Rectal smooth muscle tissue (tissue), 1 donor: ENCODE data around the gene PGP.

Experiments
- H3K27ac ChIP-seq: one replicate; pipeline ENCODE4 v1.7.0; 2013; ENCODE audit warnings: low read depth, low read length, inconsistent platforms
- H3K27me3 ChIP-seq: one replicate; pipeline ENCODE4 v1.7.0; 2013; ENCODE audit warnings: low read length; ENCODE audit not compliant: control insufficient read depth, insufficient read depth
- H3K36me3 ChIP-seq: one replicate; pipeline ENCODE4 v1.7.0; 2013; ENCODE audit warnings: low read length; ENCODE audit not compliant: control insufficient read depth, insufficient read depth
- H3K4me1 ChIP-seq: one replicate; pipeline ENCODE4 v1.7.0; 2013; ENCODE audit warnings: low read length; ENCODE audit not compliant: control insufficient read depth, insufficient read depth
- H3K4me3 ChIP-seq: one replicate; pipeline ENCODE4 v1.7.0; 2013; ENCODE audit warnings: low read length
- H3K9ac ChIP-seq: one replicate; pipeline ENCODE4 v1.7.0; 2013; ENCODE audit warnings: low read length

PGP gene

DNA sequence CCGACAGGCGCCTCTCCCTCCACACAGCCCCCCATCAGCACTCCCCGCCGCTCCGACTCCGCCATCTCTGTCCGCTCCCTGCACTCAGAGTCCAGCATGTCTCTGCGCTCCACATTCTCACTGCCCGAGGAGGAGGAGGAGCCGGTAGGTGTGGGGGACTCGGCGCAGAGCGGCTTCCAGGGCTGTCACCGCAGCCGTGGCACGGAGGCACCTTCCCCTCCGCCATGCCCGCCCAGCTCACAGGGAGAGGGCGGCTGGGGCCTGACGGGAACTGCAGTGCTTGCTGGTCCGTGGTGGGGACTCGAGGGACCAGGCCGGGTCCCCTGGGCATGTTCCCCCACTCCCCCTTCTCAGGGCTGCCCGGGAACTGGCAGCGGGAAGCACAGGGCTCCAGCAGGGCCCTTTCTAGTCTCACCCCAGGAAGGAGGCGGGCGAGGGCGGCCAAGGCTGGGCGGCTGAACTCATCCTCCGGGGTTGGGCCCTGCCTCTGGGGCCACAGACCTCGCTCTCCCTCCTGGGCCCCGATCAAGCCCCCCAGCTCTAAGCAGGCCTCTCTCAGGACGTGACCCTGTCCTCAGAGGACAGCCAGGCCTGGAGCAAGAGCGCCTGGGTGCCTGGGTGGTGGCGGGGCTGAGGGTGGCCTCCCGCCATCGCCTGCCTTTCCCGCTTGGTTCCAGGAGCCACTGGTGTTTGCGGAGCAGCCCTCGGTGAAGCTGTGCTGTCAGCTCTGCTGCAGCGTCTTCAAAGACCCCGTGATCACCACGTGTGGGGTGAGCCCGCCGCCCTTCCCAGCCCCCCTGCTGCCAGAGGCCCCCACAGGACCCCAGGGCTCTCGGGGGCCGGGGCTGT is 43.8 kb downstream of the PGP start:
- H3K27ac ChIP-seq: no peak overlapping the region
- H3K36me3 ChIP-seq: peaks cover 29% of the 10 kb centered on the region
- H3K9ac ChIP-seq: no peak overlapping the region
- H3K4me3 ChIP-seq: no peak overlapping the region
- H3K27me3 ChIP-seq: no peaks in the 10 kb centered on the region
- H3K4me1 ChIP-seq: no peaks in the 10 kb centered on the region

DNA sequence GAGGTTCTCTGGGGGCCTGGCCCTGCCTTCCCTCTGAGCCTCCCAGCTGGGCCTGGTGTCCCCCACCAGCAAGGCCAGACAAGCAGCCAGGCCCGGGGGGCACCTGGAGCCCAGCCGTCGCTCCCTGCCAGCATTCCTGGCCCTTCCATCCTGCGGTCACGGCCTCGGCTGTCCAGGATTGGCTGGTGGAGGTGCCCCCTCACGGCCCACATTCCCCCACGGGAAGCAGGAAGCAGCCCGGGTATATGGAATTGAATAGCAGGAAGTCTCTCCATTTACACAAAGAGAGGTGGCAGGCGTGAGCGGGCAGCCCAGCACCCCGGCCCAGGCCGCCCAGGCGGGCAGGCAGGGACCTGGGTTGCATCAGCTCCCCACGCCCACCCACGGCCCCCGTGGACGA is 44.6 kb downstream of the PGP start:
- H3K27ac ChIP-seq: no peak overlapping the region

DNA sequence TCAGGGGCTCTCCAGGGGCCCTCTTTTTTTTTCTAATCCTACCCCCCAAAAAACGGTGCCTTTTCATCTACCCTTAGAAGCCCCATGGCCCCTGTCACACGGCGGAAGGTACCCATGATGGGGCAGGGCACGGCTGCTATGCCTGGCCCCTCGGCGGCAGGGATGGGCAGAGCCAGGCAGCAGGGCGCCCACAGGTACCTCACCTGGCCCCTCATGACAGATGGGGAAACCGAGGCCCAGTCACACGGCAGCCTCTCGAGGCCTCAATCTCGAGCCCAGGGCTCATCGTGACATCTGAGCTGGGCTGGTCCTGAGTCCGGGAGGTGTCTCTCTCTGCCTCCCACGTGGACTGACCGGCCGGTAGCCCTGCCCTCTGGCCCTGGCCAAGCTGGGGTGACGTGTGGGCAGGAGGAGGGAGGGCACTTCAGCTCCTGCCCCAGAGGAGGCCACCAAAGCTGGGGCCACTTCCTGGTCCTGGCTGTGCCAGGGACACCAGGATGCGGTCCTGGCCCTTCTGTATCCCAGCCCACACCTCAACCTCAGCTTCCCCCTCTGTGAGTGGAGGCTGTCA is 47.5 kb downstream of the PGP start:
- no peaks in the 10 kb centered on the region for H3K4me1 ChIP-seq
- H3K4me3 ChIP-seq: no peak overlapping the region
- H3K27me3 ChIP-seq: no peaks in the 10 kb centered on the region
- H3K27ac ChIP-seq: no peak overlapping the region
- H3K36me3 ChIP-seq: peaks cover 5% of the 10 kb centered on the region
- H3K9ac ChIP-seq: no peak overlapping the region

More for the DNA sequence above, 44.6 kb downstream of the PGP start:
- peaks cover 23% of the 10 kb centered on the region for H3K36me3 ChIP-seq
- H3K9ac ChIP-seq: no peak overlapping the region
- H3K4me1 ChIP-seq: no peaks in the 10 kb centered on the region
- H3K4me3 ChIP-seq: no peak overlapping the region
- H3K27me3 ChIP-seq: no peaks in the 10 kb centered on the region

DNA sequence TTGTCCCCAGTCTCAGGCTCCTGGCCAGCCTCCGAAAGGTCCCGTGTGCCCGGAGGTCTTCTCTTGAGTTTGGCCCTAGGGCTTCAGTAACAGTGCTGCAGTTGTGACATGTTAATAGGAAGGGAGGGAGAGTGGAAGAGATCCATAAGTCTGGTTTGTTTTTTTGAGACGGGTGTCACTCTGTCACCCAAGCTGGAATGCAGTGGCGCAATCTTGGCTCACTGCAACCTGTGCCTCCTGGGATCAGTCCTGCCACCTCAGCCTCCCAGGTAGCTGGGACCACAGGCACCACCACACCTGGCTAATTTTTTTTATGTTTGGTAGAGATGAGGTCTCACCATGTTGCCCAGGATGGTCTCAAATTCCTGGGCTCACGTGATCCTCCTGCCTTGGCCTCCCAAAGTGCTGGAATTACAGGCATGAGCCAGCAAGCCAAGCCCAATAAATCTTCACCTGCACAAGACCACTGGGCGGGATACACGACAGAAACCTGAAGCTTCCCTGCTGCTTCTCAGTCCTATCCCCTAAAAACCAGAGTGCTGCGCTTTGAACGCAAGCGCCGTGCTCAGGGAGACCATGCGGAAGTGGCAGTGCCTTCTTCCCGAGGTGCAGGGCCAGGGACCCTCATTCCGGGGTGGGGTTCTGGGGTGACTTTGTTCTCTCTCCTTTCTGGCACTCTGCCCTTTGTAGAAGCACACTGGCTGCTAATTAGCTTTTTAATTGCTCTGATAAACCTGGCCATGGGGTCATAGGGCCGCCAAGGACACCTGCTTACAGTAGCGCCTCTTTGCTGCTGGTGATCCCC is 48.2 kb downstream of the PGP start:
- Histone ChIP-seq H3K9ac (no peak overlapping the region), H3K4me3 (no peak overlapping the region), H3K27me3 (no peaks in the 10 kb centered on the region), H3K36me3 (peaks cover 5% of the 10 kb centered on the region), H3K27ac (no peak overlapping the region), H3K4me1 (peaks cover 2% of the 10 kb centered on the region)

DNA sequence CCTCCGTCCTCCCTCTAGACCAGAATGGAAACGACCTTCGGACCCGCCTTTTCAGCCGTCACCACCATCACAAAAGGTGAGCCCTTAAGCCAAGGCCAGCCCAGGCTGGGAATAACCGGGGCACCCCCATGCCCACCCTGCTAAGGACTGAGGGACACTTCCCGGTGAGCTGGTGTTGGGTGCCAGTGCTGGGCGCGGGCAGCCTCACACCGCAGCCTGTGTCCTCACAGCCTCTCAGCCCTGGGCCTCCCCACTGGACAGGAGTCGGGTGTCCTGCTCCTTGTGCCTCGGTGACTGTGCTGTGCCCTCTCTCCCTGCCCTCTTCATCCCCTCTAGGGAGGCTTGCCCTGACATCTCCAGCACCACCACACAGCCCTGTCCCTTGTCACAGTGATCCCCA is 48.8 kb downstream of the PGP start:
- Histone ChIP-seq H3K4me3 (no peak overlapping the region), H3K27ac (no peak overlapping the region), H3K27me3 (no peaks in the 10 kb centered on the region), H3K4me1 (peaks cover 5% of the 10 kb centered on the region), H3K36me3 (peaks cover 5% of the 10 kb centered on the region), H3K9ac (no peak overlapping the region)

DNA sequence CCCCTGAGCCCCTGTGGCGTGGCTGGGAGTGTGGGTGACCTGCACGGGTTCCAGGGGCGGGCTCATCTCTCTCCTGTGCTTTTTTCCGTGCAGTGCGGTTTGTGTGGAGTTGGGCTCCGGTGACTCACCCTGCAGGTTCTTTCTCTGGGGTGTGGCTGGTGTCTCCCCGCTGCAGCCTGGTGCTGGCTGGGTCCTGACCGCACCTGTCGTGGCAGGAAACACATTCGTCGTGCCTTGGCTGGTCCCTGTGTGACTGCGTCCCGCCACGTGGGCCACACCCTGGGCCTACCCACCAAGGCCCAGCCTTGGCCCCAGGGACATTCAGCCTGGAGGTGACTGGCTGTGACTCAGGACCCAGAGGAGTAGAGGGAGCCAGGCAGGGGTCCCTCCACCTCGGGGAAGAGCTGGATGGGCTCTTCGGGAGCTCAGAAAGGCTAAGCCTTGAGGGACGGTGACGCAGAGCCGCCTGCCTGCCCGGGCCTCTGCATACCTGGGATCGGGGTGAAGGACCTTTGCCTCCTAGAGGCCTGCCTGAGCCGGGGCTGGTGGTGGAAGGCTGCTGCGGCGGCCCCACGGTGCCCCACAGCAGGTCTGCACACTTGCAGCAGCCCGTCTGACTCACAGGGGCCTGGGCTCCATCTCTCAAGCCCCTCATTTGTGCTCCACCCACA is 51.3 kb downstream of the PGP start:
- no peak overlapping the region for H3K27ac ChIP-seq
- H3K36me3 ChIP-seq: peaks cover 2% of the 10 kb centered on the region
- no peak overlapping the region for H3K9ac ChIP-seq
- no peaks in the 10 kb centered on the region for H3K27me3 ChIP-seq
- H3K4me3 ChIP-seq: no peak overlapping the region
- peaks cover 20% of the 10 kb centered on the region for H3K4me1 ChIP-seq

DNA sequence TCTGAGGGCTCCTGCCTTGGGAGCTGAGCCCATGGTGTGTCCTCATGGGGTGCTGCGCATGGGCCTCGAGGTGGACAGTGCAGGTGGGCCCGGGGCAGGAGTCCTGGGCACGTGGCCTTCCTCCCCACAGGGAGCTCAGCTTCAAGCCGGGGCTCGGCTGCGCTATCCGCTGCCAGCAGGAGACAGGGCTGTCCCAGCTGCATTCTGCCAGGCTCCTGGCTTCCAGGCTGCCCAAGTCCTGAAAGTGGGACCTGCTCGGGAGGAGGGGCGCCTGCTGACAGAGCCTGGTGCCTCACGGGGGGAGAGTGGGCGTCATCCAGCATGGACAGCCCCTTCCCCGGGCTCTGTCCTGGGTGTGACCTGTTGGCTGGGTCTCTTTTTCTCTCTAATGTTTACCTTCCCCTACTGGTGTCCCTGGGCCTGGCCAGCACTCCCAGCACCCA is 51.9 kb downstream of the PGP start:
- no peaks in the 10 kb centered on the region for H3K27me3 ChIP-seq
- H3K4me1 ChIP-seq: peaks cover 27% of the 10 kb centered on the region
- no peaks in the 10 kb centered on the region for H3K36me3 ChIP-seq
- H3K27ac ChIP-seq: no peak overlapping the region
- H3K9ac ChIP-seq: no peak overlapping the region
- no peak overlapping the region for H3K4me3 ChIP-seq

DNA sequence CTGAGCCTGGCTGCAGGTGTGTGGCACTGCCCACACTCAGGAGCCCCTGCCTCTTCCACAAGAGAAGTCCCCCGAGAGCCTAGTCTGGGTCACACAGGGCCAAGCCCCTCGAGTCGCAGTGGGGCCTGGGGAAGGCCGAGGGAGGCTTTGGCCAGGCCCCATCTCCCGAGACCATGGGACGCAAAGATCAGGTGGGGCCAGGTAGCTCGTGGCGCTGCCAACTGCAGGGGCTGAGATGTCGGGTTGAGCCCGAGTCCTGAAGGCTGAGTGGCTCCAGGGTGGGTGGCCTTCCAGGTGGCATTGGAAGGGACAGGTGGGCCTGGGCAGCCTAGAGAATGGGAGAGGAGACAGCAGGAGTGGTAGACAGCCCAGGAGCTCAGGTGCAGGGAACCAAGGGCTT is 52.7 kb downstream of the PGP start:
- Histone ChIP-seq H3K4me1 (peaks cover 35% of the 10 kb centered on the region), H3K9ac (no peak overlapping the region), H3K27me3 (no peaks in the 10 kb centered on the region), H3K4me3 (no peak overlapping the region), H3K27ac (no peak overlapping the region), H3K36me3 (no peaks in the 10 kb centered on the region)
